HCT116 (cell line): ENCODE results near the gene RCL1. TPM values are rescaled to one million over a fixed set of nuclear protein-coding genes. Genes with fewer than 3 reads are reported as not detected.
"Not testable (repeated sequence)": the region's sequence is repeated elsewhere in the genome, so short reads cannot be mapped to it uniquely, and the experiment has no call there.

ENCODE experiments used
- ATAC-seq: fragments of 200-7000 bp; cut with Tn5 transposase; 2 replicates; pipeline ENCODE4 v1.9.1; 2020; ENCODE audit warnings: mild to moderate bottlenecking, moderate library complexity
- BruUV-seq: library from RNA; stranded (reverse); fragments of 400-500 nt; replicated peaks from 2 replicates; lab custom pipeline; 2021; lab: Mats Ljungman, UMichigan
- CTCF ChIA-PET: fragments of 300-600 bp; sonication (Branson Sonifier 250); formaldehyde crosslinking; loops from one replicate; lab custom pipeline; 2021; ENCODE audit warnings: antibody characterized with exemption; lab: Charles Lee
- POLR2A ChIA-PET: fragments of 300-600, 350-600 bp; sonication (Branson Sonifier 250); formaldehyde crosslinking; loops from one replicate; lab custom pipeline; 2021; ENCODE audit warnings: antibody characterized with exemption; lab: Charles Lee
- RAD21 ChIA-PET, 2 experiments: fragments of 300-600 bp; sonication (Branson Sonifier 250); formaldehyde crosslinking; loops; one replicate each; lab custom pipeline; 2023; ENCODE audit warnings: low total read pairs in 2 of 2; ENCODE audit not compliant: uncharacterized antibody in 2 of 2, unreplicated experiment in 2 of 2, low non-redundant PET in 1 of 2; lab: Charles Lee
- DNase-seq: peaks from one replicate; pipeline ENCODE4 v3.0.0-alpha.2; 2010; ENCODE audit warnings: low read depth, low spot score
- H2AFZ ChIP-seq: fragments of 200-600 bp; shearing (Covaris generic), sonication (generic); 2 replicates; pipeline ENCODE4 v1.6.1; 2017; ENCODE audit warnings: low read depth, mixed run types, mixed read lengths, antibody characterized with exemption, low read length; ENCODE audit not compliant: poor library complexity, severe bottlenecking
- H3K27ac ChIP-seq: 2 replicates; pipeline ENCODE4 v1.5.1; 2012; ENCODE audit warnings: low read depth, low read length
- H3K27me3 ChIP-seq: fragments of 200-600 bp; sonication (generic); 2 replicates; pipeline ENCODE4 v1.6.1; 2016; ENCODE audit warnings: mixed run types, low read length, mixed read lengths; ENCODE audit not compliant: insufficient read depth
- H3K36me3 ChIP-seq, 2 experiments: fragments of 200-500 bp in 1 of 2; fragments of 200-600 bp in 1 of 2; sonication (Bioruptor generic) in 1 of 2; sonication (generic) in 1 of 2; 2 replicates each; pipeline versions ENCODE4 v1.5.1 to v1.6.1; 2014 to 2016; ENCODE audit warnings: low read length in 2 of 2, inconsistent platforms in 1 of 2, mixed read lengths in 1 of 2, mixed run types in 1 of 2; ENCODE audit not compliant: insufficient read depth in 2 of 2, control insufficient read depth in 1 of 2
- H3K4me1 ChIP-seq, 2 experiments: fragments of 200-600 bp in 1 of 2; sonication (generic) in 1 of 2; 2 replicates each; pipeline versions ENCODE4 v1.5.1 to v1.6.1; 2012 to 2017; ENCODE audit warnings: low read length in 2 of 2, inconsistent platforms in 1 of 2, mild to moderate bottlenecking in 1 of 2, mixed read lengths in 1 of 2, mixed run types in 1 of 2, moderate library complexity in 1 of 2; ENCODE audit not compliant: insufficient read depth in 2 of 2, control insufficient read depth in 1 of 2
- H3K4me2 ChIP-seq: fragments of 200-600 bp; sonication (generic); 2 replicates; pipeline ENCODE4 v1.6.1; 2017; ENCODE audit warnings: mixed run types, low read length, mixed read lengths
- H3K4me3 ChIP-seq, 2 experiments: fragments of 200-600 bp in 1 of 2; sonication (generic) in 1 of 2; replicated peaks in 1 of 2; 2 replicates each; pipeline ENCODE4 v1.5.1; 2011 to 2016; ENCODE audit warnings: low read length in 2 of 2, control low read depth in 1 of 2, low read depth in 1 of 2, mild to moderate bottlenecking in 1 of 2, mixed read lengths in 1 of 2, mixed run types in 1 of 2
- H3K79me2 ChIP-seq: fragments of 200-600 bp; sonication (generic); 2 replicates; pipeline ENCODE4 v1.6.1; 2017; ENCODE audit warnings: mild to moderate bottlenecking, mixed run types, low read length, moderate library complexity, mixed read lengths; ENCODE audit not compliant: insufficient read depth
- H3K9ac ChIP-seq: fragments of 200-600 bp; sonication (generic); 2 replicates; pipeline ENCODE4 v1.6.1; 2016; ENCODE audit warnings: low read length, mixed read lengths
- H3K9me2 ChIP-seq: fragments of 200-600 bp; sonication (generic), shearing (Covaris generic); 2 replicates; pipeline ENCODE4 v1.6.1; 2017; ENCODE audit warnings: mixed run types, mild to moderate bottlenecking, moderate library complexity; ENCODE audit not compliant: insufficient read depth
- H3K9me3 ChIP-seq, 2 experiments: fragments of 200-500 bp in 1 of 2; fragments of 200-600 bp in 1 of 2; sonication (Bioruptor generic) in 1 of 2; sonication (generic) in 1 of 2; 2 replicates each; pipeline ENCODE4 v1.6.1; 2014 to 2017; ENCODE audit warnings: low read length in 2 of 2, mixed read lengths in 2 of 2, inconsistent platforms in 1 of 2, low read depth in 1 of 2, mild to moderate bottlenecking in 1 of 2, mixed run types in 1 of 2, moderate library complexity in 1 of 2; ENCODE audit not compliant: control insufficient read depth in 1 of 2, insufficient read depth in 1 of 2
- H4K20me1 ChIP-seq: fragments of 200-600 bp; sonication (generic), shearing (Covaris generic); 2 replicates; pipeline ENCODE4 v1.6.1; 2017; ENCODE audit warnings: mixed run types, mild to moderate bottlenecking, moderate library complexity; ENCODE audit not compliant: insufficient read depth
- ZFX ChIP-seq: fragments of 450-650 bp; IDR thresholded peaks from 2 replicates; pipeline ENCODE4 v1.6.1; 2017
- intact Hi-C: fragments of 100-400 bp; cut with micrococcal nuclease; formaldehyde crosslinking; loops from 2 replicates; pipeline ENCODE4 v1.10.0; 2022
- total RNA-seq: library from RNA; stranded (reverse); gene quantifications from one replicate; pipeline ENCODE4 v1.2.1, GENCODE V29; 2021; ENCODE audit not compliant: unreplicated experiment

The RCL1 gene
- total RNA-seq, 1 experiment from 2014 or later = 29.9 TPM

- RAD21 ChIA-PET = no interaction called here
- H3K4me1 ChIP-seq = peaks cover 0 to 4% of the 10 kb centered on the region in 2 experiments; a peak in 1 of 4 replicates
- no peaks in the 10 kb centered on the region for H3K9me2 ChIP-seq
- no peak overlapping the region for H3K4me2 ChIP-seq
- H3K36me3 ChIP-seq = no peaks in the 10 kb centered on the region
- CTCF ChIA-PET = no interaction called here
- no TSS peak for BruUV-seq
- H3K27me3 ChIP-seq = no peaks in the 10 kb centered on the region
- intact Hi-C loops = no loop called here
- H4K20me1 ChIP-seq = no peaks in the 10 kb centered on the region
- DNase-seq (no peak), ATAC-seq (no peak)
- POLR2A ChIA-PET = no interaction called here
- H3K79me2 ChIP-seq = no peaks in the 10 kb centered on the region
- H3K9me3 ChIP-seq = no peaks in the 10 kb centered on the region
- no peak overlapping the region for H3K9ac ChIP-seq
- no peak for TF ChIP-seq ZFX
- no peak overlapping the region for H3K4me3 ChIP-seq
- no peak overlapping the region for H3K27ac ChIP-seq
- H2AFZ ChIP-seq = no peak overlapping the region
These were observed 101.3 kb downstream of the RCL1 start for GRCh38 chr9:4894076-4894475.

- H3K9ac ChIP-seq, POLR2A ChIA-PET, H2AFZ ChIP-seq, H3K79me2 ChIP-seq, intact Hi-C loops, H3K9me3 ChIP-seq, H3K27ac ChIP-seq, DNase-seq, ATAC-seq, H4K20me1 ChIP-seq, RAD21 ChIA-PET, BruUV-seq, H3K36me3 ChIP-seq, H3K27me3 ChIP-seq, CTCF ChIA-PET, H3K4me2 ChIP-seq, H3K9me2 ChIP-seq, H3K4me3 ChIP-seq: not testable (repeated sequence)
- H3K4me1 ChIP-seq = peaks cover 0 to 10% of the 10 kb centered on the region in 2 experiments; a peak in 1 of 4 replicates
These were observed 107.1 kb downstream of the RCL1 start for GRCh38 chr9:4899853-4900252.

- H3K27me3 ChIP-seq, H3K4me3 ChIP-seq, H3K9ac ChIP-seq, H3K79me2 ChIP-seq, H2AFZ ChIP-seq, H3K27ac ChIP-seq, POLR2A ChIA-PET, H3K9me3 ChIP-seq, H3K9me2 ChIP-seq, intact Hi-C loops, H3K36me3 ChIP-seq, H4K20me1 ChIP-seq, RAD21 ChIA-PET, BruUV-seq, CTCF ChIA-PET, DNase-seq: not testable (repeated sequence)
- peaks cover 0 to 10% of the 10 kb centered on the region in 2 experiments; a peak in 1 of 4 replicates for H3K4me1 ChIP-seq
- ATAC-seq = peak; percentile 46; the same call in 1 of the 2 replicates
- H3K4me2 ChIP-seq = peak overlapping the region; percentile 41
These were observed 108.8 kb downstream of the RCL1 start for GRCh38 chr9:4901401-4902134.
